ENCODE data around the gene PTBP3.

Gene PTBP3

DNA sequence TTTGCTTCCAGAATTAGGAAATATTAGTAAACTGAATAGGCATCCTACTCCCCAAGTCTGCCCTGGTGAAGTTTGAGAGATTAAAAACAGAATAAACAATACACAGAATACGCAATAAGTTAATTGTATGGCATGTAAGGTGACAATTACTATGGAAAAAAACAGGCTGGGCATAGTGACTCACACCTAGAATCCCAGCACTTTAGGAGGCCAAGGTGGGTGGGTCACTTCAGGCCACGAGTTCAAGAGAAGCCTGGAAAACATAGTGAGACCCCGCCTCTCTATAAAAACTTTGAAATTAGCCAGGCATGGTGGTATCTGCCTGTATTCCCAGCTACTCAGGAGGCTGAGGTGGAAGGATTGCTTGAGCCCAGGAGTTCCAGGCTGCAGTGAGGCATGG lies 94.1 kb downstream of the PTBP3 start:
- Histone ChIP-seq H3K4me3 (no peak overlapping the region), H3K27ac (no peak overlapping the region)
- no peak for DNase-seq (ENCODE audit: low spot score)
- TF ChIP-seq, protein P1, sequence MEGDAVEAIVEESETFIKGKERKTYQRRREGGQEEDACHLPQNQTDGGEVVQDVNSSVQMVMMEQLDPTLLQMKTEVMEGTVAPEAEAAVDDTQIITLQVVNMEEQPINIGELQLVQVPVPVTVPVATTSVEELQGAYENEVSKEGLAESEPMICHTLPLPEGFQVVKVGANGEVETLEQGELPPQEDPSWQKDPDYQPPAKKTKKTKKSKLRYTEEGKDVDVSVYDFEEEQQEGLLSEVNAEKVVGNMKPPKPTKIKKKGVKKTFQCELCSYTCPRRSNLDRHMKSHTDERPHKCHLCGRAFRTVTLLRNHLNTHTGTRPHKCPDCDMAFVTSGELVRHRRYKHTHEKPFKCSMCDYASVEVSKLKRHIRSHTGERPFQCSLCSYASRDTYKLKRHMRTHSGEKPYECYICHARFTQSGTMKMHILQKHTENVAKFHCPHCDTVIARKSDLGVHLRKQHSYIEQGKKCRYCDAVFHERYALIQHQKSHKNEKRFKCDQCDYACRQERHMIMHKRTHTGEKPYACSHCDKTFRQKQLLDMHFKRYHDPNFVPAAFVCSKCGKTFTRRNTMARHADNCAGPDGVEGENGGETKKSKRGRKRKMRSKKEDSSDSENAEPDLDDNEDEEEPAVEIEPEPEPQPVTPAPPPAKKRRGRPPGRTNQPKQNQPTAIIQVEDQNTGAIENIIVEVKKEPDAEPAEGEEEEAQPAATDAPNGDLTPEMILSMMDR (IDR thresholded peaks at IDR 0.05): no peak

DNA sequence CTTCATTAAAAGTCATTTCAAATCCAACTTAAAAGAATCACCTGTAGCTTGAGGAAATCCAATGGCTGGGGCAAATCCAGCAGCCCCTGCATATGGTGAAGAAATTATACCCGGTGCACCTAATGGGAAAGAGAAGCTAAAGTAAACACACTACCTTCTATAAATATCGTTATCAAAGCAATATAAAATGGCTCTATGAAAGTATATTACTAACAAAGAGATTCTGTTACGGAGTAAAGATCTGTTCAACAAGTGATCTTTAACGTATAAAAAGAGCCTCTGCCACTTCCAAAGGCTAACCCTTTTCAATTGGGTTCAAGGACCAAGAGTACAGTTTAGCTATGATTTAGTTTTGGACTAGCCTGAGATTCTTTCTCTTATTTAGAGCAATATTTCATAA lies 98.6 kb downstream of the PTBP3 start:
- H3K27ac ChIP-seq: no peak overlapping the region
- TF ChIP-seq, protein P1 (IDR thresholded peaks at IDR 0.05): no peak
- no peak for DNase-seq (ENCODE audit: low spot score)
- H3K4me3 ChIP-seq: no peak overlapping the region

DNA sequence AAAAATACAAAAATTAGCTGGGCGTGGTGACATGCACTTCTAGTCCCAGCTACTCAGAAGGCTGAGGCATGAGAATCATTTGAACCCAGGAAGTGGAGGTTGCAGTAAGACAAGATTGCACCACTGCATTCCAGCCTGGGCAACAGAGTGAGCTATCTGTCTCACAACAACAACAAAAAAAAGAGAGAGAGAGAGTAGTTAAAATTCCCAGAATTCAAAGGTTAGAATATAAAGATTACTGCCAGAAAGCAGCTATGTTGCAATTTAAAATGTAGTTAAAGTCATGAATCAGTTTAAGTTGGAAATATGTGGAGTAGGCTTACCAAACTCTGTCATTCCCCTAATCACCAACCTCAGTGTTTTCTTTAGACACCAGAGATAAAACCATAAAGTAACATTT lies 99.7 kb downstream of the PTBP3 start:
- no peak for DNase-seq (ENCODE audit: low spot score)
- Histone ChIP-seq H3K4me3 (no peak overlapping the region), H3K27ac (no peak overlapping the region)
- TF ChIP-seq, protein P1 (IDR thresholded peaks at IDR 0.05): no peak

DNA sequence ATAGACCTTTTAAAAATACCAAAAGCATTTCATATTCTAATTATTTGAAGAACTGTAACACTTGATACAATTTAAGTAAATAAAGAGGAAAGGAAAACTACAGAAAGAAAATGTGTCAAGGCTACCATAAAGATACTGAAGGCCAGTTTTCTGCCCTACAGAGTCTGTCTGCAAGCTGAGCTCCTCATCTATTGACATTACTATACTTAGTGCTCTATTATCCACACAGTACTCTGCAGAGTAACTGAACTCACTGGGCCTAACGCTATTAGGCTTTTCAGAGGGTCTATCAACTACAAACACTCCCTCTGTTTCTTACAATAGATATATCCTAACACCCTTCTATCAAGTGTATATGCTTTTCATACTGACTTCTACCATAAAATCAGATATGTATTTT lies 101.2 kb downstream of the PTBP3 start:
- H3K4me3 ChIP-seq: no peak overlapping the region
- H3K27ac ChIP-seq: no peak overlapping the region
- TF ChIP-seq, protein P1 (IDR thresholded peaks at IDR 0.05): no peak
- DNase-seq (ENCODE audit: low spot score): no peak

DNA sequence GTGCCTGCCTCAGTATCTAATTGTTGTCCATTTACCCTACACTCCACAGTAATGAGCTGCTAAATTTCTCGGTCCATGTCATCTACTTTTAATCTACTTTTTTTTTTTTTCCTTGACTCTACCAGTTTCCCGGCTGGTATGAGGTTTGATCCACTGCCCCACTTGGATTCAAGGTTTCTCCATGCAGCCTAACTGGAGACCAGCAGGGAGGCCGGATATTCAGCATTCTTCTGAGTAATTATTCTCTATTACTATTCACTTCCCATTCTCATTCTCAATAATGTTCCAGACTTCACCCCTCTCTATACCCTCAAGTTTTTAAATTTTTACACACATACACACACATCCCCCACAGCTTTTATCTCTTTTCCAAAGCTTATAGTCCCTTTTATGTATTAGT lies 107.3 kb downstream of the PTBP3 start:
- Histone ChIP-seq H3K4me3 (no peak overlapping the region), H3K27ac (no peak overlapping the region)
- TF ChIP-seq, protein P1 (IDR thresholded peaks at IDR 0.05): no peak
- no peak for DNase-seq (ENCODE audit: low spot score)

DNA sequence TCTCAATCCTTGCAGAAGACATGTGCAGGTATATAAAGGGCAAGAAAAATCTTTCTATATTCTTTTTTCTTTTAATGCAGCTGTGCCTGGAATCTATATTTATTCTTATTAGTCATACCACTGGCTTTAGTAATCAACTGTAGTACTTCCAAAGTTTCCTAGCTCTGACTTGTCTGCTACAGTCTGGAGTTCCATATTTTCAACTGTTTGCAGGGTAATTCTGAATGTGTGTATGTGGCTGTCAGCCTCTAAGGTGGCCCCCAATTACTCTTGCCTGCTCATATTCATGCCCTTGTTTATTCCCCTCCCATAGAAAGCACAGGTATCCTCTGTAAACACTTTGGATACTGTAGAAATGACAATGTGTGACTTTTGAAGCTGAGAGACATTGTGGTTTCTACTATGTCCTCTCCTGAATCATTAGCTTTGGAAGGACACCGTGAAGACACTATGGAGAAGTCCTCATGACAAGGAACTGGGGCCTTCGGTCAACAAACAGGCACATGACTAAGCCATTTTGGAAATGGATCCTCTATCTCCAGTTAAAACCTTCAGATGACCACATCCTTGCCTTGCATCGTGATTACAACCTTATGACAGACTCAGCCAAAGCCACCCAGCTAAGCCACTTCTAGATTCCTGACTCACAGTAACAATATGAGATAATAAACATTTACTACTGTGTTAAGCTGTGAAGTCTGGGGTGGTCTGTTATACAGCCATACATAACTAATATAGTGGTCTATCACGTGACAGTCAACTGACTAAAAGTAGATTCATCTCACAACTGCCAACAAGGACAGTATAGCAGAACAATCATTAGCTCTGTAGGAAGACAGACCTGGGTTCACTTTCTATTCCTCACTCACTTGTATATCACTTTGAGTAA lies 108.8 kb downstream of the PTBP3 start:
- H3K27ac ChIP-seq: no peak overlapping the region
- H3K4me3 ChIP-seq: no peak overlapping the region
- DNase-seq (ENCODE audit: low spot score): no peak
- TF ChIP-seq, protein P1 (IDR thresholded peaks at IDR 0.05): no peak

DNA sequence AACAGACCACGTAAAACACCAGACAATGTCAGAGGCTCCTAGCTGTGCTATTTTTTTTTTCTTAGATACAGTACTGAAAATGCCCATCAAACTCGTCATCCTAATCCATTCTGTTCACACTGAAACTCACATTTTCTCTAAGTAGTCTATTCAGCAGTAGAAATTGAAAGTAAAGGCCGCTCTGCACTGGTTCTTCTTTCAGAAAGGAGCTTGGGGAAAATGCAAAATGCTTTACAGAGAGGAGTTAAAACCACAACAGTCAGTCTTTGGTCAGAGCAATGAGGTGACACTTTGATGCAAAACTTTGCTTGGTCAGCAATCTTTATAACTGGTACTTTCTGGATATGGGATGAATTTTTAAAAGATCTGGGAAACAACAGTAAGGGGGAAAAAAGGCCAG lies 114.5 kb downstream of the PTBP3 start:
- H3K4me3 ChIP-seq: no peak overlapping the region
- no peak for DNase-seq (ENCODE audit: low spot score)
- H3K27ac ChIP-seq: no peak overlapping the region
- TF ChIP-seq, protein P1 (IDR thresholded peaks at IDR 0.05): no peak

Data from coronary artery (tissue), 2 donors.